ENCODE data around the gene ITGB2. TPM values are rescaled to one million over a fixed set of nuclear protein-coding genes. Genes with fewer than 3 reads are reported as not detected.
"Not testable (repeated sequence)": the region's sequence is repeated elsewhere in the genome, so short reads cannot be mapped to it uniquely, and the experiment has no call there.

The ITGB2 gene
- total RNA-seq, 1 experiment from 2014 or later: 0.05 TPM

GRCh38 chr21:44886113-44887075 is 34.3 kb downstream of the ITGB2 start:
- no peak for DNase-seq (ENCODE audit: low read depth, low spot score)
- in situ Hi-C loops (cut with HindIII; ENCODE audit: low pct_unique_long_range_greater_than_20kb, low sequenced_read_pairs): no loop called here

GRCh38 chr21:44885615-44886014 is 35.1 kb downstream of the ITGB2 start:
- in situ Hi-C loops (cut with HindIII; ENCODE audit: low pct_unique_long_range_greater_than_20kb, low sequenced_read_pairs): no loop called here
- no peak for DNase-seq (ENCODE audit: low read depth, low spot score)

- DNase-seq (ENCODE audit: low read depth, low spot score): no peak
- in situ Hi-C loops (cut with HindIII; ENCODE audit: low pct_unique_long_range_greater_than_20kb, low sequenced_read_pairs): no loop called here
Observed at GRCh38 chr21:44884097-44884496, 36.6 kb downstream of the ITGB2 start.

- DNase-seq (ENCODE audit: low read depth, low spot score): no peak
- in situ Hi-C loops (cut with HindIII; ENCODE audit: low pct_unique_long_range_greater_than_20kb, low sequenced_read_pairs): no loop called here
Observed at GRCh38 chr21:44883250-44883649, 37.4 kb downstream of the ITGB2 start.

- DNase-seq (ENCODE audit: low read depth, low spot score): no peak
- in situ Hi-C loops (cut with HindIII; ENCODE audit: low pct_unique_long_range_greater_than_20kb, low sequenced_read_pairs): no loop called here
Observed at GRCh38 chr21:44881198-44881872, 39.4 kb downstream of the ITGB2 start.

GRCh38 chr21:44880405-44881197 is 40.1 kb downstream of the ITGB2 start:
- in situ Hi-C loops (cut with HindIII; ENCODE audit: low pct_unique_long_range_greater_than_20kb, low sequenced_read_pairs): no loop called here
- no peak for DNase-seq (ENCODE audit: low read depth, low spot score)

- DNase-seq (ENCODE audit: low read depth, low spot score); in situ Hi-C loops (cut with HindIII; ENCODE audit: low pct_unique_long_range_greater_than_20kb, low sequenced_read_pairs): not testable (repeated sequence)
Observed at GRCh38 chr21:44879238-44879637, 41.5 kb downstream of the ITGB2 start.

GRCh38 chr21:44878053-44878982 is 42.4 kb downstream of the ITGB2 start:
- DNase-seq (ENCODE audit: low read depth, low spot score): no peak
- in situ Hi-C loops (cut with HindIII; ENCODE audit: low pct_unique_long_range_greater_than_20kb, low sequenced_read_pairs): no loop called here

GRCh38 chr21:44876849-44877575 is 43.7 kb downstream of the ITGB2 start:
- DNase-seq (ENCODE audit: low read depth, low spot score): no peak
- in situ Hi-C loops (cut with HindIII; ENCODE audit: low pct_unique_long_range_greater_than_20kb, low sequenced_read_pairs): no loop called here

- DNase-seq (ENCODE audit: low read depth, low spot score): peak; percentile 64
Observed at GRCh38 chr21:44875316-44875700, 45.4 kb downstream of the ITGB2 start.

GRCh38 chr21:44874497-44875315 is 46.0 kb downstream of the ITGB2 start:
- in situ Hi-C loops (cut with HindIII; ENCODE audit: low pct_unique_long_range_greater_than_20kb, low sequenced_read_pairs): no loop called here
- DNase-seq (ENCODE audit: low read depth, low spot score): no peak

More at GRCh38 chr21:44875316-44875700, 45.4 kb downstream of the ITGB2 start:
- in situ Hi-C loops (cut with HindIII; ENCODE audit: low pct_unique_long_range_greater_than_20kb, low sequenced_read_pairs): no loop called here

- in situ Hi-C loops (cut with HindIII; ENCODE audit: low pct_unique_long_range_greater_than_20kb, low sequenced_read_pairs): no loop called here
- no peak for DNase-seq (ENCODE audit: low read depth, low spot score)
Observed at GRCh38 chr21:44874240-44874496, 46.5 kb downstream of the ITGB2 start.

GRCh38 chr21:44873356-44874239 is 47.1 kb downstream of the ITGB2 start, which contains the start of gene PTTG1IP:
Gene PTTG1IP (minus strand): TSS chr21:44873690. CDS start chr21:44873616, 74 bp downstream.
- peak; percentile 97 for DNase-seq (ENCODE audit: low read depth, low spot score)
- in situ Hi-C loops (cut with HindIII; ENCODE audit: low pct_unique_long_range_greater_than_20kb, low sequenced_read_pairs): no loop called here

GRCh38 chr21:44872649-44873355 is 47.9 kb downstream of the ITGB2 start:
- DNase-seq (ENCODE audit: low read depth, low spot score): no peak
- in situ Hi-C loops (cut with HindIII; ENCODE audit: low pct_unique_long_range_greater_than_20kb, low sequenced_read_pairs): no loop called here

GRCh38 chr21:44872323-44872648 is 48.4 kb downstream of the ITGB2 start:
- no peak for DNase-seq (ENCODE audit: low read depth, low spot score)
- in situ Hi-C loops (cut with HindIII; ENCODE audit: low pct_unique_long_range_greater_than_20kb, low sequenced_read_pairs): no loop called here

All from SK-MEL-5 (cell line).